ENCODE measurements around the gene EIF4B.
"Not testable (repeated sequence)": the region's sequence is repeated elsewhere in the genome, so short reads cannot be mapped to it uniquely, and the experiment has no call there.

EIF4B gene

DNA sequence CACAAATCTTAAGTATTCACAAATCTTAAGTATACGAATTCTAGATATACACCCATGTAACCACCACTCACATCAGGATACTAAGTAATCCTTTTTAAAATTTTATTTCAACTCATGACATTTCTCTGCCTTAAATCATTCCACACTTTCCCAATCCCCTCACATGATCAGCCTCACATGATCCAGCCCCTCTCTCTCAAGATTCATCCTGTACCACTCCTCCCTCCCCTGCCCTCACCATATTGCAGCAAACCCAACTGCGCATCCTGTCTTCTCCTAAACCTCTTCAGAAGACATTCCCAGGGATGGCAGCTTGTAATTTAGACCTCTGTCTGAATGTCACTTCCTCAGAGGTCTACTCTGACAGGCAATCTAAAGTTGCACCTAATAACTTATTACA lies 1.7 kb upstream of the EIF4B start:
- no peak for DNase-seq

DNA sequence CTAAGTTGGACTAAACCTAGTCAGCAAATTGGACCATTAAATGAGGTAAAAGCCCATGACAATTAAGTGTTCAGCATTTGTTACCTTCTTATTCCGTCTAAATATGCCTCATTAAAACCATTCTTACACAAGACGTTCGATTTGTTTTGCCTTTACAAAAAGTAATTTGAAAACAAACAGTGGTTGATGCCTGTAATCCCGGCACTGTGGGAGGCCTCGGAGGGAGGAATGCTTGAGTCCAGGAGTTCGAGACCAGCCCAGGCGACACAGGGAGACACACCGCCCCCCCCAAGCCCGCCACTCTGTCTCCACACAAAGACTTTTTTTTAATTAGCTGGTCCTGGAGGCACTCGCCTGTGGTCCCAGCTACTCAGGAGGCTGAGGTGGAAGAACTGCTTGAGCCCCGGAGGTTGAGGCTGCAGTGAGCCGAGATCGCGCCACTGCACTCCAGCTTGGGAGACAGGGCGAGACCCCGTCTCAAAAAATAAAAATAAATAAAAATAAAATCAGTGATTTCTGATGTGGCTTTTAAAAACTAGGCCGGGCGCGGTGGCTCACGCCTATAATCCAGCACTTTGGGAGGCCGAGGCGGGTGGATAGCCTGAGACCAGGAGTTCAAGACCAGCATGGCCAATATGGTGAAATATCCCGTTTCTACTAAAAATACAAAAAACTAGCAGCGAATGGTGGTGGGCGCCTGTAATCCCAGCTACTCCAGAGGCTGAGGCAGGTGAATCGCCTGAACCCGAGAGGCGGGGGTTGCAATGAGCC lies 856 bp upstream of the EIF4B start:
- DNase-seq = no peak

DNA sequence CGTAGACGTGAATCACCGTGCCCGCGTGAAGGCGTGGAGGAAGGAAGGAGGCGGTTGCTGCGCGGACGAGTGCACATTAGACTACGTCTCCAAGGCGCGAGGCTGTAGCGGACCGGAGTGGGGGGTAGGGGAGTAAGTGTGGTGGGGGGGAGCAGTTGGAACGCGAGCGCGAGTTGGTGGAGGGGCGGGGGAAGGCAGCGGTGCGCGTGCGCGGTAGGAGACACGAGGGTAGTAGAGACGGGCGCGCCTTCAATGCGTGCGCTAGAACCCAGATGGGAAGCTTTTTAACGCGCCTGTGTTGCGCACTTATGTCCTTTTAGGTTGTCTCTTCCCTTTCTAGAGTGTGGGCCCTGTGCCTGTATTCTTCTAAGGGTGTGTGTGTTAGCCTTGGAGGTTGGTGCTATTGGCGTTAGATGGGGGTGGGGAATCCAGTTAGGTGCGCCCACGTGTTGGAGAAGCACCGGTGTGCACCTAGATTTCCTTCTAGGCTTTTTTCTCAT lies 604 bp downstream of the EIF4B start:
- peak; percentile 84 for DNase-seq

DNA sequence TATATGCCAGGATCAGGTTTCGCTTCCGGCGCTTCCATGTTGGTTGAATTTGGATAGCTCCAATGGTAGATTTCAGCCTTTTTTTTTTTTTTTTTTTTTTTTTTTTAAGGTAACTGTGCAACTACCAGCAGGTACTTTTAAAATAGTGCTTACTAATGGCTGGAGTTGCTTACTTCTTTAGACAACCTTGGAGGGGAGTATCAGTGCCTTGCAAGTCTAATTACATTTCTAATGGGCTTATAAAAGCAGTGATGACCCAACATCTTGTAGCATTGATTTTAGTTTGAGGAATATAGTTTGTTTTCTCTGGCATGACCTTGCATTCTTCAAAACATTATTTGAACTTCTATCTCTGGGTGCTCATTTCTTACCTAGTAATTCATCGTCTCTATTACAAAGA lies 1.1 kb downstream of the EIF4B start:
- no peak for DNase-seq

DNA sequence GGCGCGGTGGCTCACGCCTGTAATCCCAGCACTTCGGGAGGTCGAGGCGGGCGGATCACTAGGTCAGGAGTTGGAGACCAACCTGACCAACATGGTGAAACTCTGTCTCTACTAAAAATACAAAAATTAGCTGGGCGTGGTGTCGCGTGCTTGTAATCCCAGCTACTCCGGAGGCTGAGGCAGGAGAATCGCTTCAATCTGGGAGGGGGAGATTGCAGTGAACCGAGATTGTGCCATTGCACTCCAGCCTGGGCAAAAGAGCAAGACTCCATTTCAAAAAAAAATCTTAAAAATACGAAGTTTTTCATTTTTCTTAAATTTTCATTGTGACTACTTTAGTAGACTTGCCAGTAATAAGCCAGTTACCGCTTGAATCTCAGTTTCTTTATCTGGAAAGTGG lies 2.5 kb downstream of the EIF4B start:
- DNase-seq = not testable (repeated sequence)

DNA sequence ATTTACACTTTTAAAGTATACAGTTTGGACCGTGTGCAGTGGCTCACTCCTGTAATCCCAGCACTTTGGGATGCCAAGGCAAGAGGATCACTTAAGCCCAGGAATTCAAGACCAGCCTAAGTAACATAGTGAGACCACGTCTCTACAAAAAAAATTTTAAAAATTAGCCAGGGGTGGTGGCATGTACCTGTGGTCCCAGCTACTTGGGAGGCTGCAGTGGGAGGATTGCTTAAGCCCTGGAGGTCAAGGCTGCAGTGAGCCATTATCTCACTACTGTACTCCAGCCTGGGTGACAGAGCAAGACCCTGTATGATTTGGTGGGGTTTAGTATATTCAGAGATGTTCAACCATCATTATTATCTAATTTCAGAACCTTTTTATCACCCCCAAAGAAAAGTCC lies 4.7 kb downstream of the EIF4B start:
- DNase-seq = no peak

DNA sequence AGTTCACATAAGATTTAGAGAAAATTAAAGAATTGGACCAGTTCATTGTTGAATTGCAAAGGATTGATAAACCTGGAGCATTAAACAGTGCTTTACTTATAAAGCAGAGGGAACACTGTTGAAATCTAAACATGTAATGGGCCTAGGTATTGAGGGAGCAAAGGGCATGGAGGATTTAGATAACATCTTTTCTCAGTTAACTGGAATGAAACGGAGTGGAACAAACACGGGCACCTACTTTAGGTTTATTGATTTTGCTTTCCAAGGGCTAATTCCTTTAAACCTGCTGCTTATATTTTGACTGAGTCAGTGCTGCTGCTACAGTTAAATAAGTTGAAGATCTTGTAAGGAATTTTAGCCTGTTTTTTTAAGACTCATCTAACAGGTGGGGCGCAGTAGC lies 5.6 kb downstream of the EIF4B start:
- DNase-seq = no peak

DNA sequence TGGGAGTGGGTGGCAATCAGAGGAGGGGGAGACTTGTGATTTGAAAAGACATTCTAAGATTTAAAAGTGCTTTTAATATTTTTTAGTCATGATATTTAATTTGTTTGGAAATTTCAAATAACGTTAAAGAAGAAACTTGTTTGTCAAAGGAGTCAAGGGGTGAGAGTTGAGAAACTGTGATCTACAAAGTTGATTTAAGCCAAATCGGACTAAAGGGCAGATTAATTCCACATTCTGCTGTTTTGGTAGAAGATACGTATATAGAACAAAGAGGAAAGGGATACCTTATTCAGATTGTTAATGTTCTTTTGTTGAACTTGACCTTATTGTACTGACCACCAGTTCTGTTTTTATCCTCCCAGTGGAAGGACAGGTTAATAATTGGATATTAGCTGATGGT lies 6.7 kb downstream of the EIF4B start:
- no peak for DNase-seq

DNA sequence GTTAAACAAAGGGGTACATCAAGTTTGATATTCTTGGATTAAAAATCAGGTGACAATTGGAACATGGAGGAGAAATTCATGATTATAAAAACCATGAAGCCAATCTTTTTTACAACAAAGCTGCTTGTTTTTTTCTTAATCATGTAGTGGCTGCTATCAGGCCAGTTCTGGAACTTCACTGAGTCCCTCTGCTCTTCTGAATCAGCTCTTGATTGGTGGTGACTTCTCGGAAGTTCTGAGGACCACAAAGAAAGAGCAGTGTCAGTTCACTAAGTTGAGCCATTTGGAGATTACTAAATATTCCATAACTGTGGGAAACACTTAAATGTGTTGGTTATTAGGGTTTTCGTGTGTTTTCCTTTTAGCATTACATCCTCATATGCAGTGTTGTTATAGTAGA lies 8.5 kb downstream of the EIF4B start:
- DNase-seq = no peak

DNA sequence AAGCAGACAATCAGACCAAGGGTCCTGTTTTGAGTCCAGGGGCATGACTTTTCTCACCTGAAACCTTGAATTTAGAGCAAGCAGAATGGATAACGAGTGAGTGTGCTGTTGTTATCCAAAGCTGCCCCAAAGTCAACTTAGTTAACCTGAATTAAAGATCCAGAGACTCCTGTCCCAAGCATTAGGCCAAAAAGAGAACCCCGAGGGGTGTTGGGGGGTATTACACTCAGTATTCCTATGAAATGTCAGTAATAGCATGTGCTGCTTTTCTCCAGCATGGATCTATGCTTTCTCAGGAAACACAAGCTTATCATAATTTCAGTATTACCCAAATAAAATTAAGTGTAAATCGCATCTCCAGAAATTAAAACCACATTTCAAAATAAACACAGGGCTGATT lies 19.0 kb downstream of the EIF4B start:
- DNase-seq = no peak

DNA sequence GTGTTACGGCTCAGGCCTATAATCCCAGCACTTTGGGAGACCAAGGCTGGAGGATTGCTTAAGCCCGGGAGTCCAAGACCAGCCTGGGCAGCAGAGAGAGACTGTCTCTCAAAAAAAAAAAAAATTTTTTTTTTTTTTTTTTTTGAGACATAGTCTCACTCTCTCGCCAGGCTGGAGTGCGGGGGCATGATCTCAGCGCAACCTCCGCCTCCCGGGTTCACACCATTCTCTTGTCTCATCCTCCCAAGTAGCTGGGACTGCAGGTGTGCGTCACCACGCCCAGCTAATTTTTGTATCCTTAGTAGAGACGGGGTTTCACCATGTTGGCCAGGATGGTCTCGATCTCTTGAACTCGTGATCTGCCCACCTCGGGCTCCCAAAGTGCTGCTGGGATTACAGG lies 20.8 kb downstream of the EIF4B start:
- not testable (repeated sequence) for DNase-seq

DNA sequence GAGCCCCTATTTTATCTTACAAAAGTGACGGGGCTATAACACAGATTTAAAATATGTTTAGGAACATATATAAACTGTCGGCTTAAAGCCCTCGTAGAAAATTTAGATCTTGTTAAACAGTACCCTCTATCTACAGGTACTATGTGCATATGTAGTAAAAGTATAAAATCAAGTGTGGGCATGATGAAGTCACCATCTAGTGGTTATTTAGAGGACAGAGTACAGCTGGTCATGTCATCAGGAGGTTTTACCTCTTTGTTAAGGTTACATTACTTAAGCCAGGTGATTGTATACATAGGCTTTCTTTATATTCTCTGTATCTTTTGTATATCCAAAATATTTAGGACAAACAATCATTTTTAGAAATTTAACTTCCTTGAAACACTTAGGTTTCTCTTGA lies 25.4 kb downstream of the EIF4B start:
- DNase-seq = no peak

DNA sequence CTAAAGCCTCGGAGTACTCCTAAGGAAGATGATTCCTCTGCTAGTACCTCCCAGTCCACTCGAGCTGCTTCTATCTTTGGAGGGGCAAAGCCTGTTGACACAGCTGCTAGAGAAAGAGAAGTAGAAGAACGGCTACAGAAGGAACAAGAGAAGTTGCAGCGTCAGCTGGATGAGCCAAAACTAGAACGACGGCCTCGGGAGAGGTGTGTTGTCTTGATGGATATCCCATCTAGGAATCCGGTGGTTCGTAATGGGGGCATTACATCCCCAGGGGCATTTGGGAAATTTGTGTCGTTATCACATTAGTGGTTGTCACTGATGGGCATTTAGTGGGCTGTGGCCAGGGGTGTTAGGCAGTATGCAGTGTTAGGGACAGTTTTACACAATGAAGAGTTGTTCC lies 27.6 kb downstream of the EIF4B start:
- DNase-seq = not testable (repeated sequence)

DNA sequence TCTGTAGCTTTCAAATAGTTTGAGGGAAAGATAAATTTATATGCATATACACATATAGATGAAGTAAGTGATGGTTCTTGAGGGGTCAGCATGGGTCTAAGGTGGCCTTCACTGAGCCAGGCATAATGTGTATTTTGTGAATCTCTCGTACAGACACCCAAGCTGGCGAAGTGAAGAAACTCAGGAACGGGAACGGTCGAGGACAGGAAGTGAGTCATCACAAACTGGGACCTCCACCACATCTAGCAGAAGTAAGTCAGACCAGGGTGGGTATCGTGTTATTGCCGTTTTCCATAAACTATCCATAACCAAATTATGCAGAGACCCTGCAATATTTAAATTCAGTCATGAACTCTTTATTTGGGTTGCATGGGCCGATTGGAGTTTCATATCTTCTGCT lies 28.2 kb downstream of the EIF4B start:
- DNase-seq = no peak

DNA sequence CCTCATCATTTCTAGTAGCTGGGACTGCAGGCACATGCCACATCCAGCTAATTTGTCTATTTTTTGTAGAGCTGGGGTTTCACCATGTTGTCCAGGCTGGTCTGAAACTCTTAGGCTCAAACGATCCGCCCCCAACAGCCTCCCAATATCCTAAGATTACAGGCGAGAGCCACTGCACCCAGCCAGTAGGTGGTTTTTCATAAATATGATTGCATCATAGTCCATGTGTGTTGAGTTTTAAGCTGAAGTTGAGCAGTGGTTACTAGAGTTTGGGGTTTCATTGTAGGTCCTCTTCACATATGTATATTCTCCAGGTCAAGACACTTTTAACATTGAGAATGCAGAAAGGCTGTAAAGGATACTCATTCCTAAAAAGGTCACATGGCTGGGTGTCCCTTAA lies 30.5 kb downstream of the EIF4B start:
- no peak for DNase-seq

DNA sequence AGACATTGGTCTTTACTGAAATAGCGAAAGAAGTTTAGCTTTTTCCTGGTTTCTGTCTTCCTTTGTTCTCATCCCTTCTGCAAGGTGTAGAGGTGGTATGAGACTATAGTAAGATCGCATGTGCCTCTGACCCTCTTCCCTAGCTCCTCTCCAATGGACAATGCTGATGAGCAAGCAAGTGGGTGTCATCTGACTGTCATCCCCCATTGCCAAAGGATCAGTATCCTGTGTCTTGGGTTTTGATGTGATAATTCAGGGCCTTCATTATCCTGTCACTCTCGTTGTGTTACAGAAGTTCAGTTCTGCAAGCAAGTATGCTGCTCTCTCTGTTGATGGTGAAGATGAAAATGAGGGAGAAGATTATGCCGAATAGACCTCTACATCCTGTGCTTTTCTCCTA lies 33.6 kb downstream of the EIF4B start:
- no peak for DNase-seq

DNA sequence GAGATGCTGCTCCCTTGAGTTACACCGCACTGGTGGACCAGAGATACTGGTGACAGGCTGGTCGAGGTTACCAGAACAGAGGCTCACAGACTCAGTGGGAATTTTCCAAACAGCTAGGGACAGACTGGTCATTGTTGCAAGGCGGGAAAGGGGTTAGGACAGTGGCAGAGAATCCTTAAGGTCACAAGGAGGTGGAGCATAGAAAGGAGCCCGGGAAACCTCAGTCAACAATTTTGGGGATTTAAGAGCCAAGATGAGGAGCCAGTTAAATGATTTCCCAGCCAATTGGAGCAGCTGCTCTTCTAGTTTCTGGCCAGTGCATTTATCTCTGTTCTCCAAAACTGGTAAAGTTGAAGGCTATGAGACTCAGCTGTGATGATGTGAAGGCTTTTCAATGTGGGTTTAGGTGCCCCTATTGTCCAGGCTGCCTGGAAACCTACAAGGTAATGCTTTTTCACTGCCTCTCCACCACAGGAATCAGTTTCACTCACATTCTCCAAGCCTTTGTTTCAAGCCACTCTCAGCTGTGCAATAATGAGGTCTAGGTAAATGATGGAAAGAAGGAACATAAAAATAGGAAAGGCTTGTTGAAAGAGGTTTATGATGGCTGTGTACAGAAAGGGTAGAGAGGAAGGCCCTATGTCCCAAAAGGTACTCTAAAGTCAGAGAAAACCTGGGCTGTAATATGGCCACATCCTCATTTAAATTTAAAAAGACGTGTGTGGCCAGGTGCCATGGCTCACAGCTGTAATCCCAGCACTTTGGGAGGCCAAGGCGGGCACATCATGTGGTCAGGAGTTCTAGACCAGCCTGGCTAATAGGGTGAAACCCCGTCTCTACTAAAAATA lies 36.6 kb downstream of the EIF4B start:
- no peak for DNase-seq

DNA sequence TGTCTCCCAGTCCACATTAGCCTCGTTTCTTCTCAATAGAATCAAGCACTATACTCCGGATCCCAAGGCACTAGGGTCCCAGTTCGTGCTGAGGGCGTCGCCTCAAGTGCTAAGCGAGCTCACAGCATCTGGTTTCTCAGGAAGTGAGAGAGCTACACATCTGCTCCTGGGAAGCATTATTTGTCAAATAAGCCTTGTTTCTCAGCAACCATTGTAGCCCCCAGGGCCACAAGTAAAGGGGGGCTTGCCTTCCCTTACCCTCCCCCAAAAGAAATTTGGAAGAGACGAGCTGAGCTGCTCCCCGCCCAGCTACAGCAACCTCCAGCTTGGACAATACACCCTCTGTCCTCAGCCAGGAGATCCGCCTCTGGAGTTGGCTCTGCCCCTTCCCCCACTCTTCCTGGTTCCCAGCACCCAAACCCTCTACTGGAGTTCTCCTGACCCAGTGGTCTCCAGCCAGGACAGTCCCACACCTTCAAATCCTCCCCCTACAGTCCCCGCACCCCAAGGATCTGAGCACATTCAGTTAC lies 37.9 kb downstream of the EIF4B start:
- no peak for DNase-seq

DNA sequence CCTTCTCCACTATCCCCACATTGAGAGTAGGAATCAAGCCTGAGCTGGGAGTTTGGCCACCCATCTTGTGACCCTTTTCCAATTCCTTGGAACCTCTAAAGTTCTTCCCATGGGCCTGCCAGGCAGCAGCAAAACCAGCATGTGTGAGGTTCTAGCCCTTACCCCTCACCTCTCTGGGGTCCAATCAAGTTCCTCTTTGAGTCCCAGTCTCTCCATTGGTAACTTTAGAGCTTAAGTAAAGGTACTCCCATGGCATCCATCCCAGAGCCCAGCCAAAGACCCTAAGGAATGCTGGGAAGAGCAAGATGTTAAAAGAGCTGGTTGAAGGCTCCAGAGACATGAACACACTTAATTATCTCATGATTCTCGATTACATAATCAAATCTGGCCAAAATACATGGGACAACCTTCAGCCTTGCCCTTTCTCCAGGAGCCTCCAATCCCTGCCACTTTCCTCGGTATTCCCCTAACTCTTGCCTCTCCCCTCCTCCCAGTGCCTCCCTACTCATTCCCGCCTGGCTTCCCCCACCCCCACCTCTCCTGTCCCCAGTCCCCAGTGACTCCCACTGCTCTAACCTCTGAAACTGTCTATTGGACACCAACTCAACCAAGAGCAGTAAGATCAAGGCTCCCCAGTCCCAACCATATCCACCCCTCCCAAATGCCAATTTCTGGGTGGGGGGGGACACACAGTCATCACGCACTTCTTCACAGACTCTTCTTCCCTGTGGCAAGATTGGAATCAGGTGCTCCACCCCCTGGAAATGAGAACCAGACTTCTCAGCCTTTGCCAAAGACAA lies 38.8 kb downstream of the EIF4B start:
- DNase-seq = no peak

DNA sequence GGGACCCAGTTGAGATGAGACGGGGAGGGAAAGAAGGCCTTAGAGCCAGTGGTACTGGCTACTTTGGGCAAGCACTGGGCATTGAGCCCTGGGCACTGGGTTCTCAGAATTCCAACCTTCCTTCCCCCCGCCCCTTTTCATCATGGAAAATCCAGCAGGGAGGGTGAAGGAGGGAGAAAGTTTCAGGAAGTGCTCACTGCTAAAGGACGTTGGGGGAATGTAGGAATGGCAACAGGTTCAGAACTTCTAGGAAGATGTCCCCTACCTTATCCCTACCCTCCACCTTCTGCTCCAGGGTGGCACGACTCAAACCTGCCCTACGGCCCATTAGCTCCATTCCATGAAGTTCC lies 39.4 kb downstream of the EIF4B start:
- no peak for DNase-seq

DNA sequence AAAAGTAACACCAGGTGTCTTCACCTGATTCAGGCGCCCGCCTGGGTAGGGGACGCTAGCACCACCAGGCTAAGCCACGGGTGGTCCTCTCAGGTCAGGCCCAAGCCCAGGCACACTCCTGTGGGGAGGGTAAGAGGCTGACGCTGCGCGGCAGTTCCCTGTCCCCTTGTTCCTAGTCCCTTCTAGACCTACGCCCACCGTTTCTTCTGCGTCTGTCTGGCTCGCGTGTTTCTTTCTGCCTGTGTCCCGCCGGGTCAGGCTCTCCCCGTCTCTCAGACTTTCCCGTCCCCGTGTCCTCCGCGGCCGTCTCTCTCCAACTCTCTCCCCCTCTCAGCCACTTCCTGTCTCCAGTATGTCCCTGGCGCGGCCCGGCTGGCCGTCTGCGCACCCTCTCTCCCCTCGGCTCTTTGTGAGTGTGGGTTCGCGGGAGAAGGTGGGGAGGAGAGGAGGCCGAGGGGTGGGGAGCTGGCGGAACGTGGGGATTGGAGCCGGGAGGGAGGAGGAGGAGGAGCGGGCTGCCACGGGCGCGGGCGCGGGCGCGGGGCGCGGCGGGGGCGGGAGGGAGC lies 40.5 kb downstream of the EIF4B start:
- DNase-seq = no peak

DNA sequence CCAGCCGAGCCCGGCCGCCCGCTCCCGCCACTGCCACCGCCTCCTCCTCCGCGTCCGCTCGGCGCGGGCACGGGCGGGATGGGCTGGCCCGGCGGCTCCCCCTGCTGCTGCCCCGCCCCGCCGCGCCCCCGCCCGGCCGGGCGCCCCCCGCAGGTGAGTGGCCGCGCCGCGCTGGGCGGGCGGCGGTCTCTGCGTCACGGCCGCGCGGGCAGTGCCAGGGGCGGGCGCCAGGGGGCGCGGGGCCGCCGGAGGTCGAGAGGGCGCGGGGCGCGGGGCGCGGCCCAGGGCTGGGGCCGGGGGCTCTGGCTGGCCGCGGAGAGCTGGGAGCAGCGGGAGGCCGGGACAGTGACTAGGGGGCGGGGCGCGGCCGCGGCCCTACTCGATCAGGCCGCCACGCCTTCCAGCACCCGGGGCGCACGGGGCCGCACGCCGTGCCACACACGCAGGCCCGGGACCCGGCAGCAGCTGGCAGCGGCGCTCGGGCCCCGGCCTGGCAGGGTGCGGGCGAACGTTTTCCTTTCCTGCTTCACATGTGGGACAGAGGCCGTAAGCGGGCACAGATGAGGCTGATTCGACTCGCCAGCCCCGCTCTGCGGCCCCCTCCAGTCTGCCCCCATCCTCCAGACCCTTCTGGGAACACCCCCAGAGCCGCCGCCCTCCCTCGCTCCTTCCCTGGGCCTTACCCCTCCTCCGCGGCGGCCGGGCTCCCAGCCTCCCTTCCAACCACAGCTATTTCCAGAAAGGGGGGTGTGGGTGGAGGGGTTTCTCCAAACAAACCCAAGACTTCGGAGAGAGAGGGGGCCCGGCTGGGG lies 41.2 kb downstream of the EIF4B start:
- DNase-seq = peak; percentile 76
